ENCODE measurements around the gene SLC44A1. TPM values are rescaled to one million over a fixed set of nuclear protein-coding genes. Genes with fewer than 3 reads are reported as not detected.
"Not testable (repeated sequence)": the region's sequence is repeated elsewhere in the genome, so short reads cannot be mapped to it uniquely, and the experiment has no call there.

Gene SLC44A1
- total RNA-seq, 3 donors from 2014 or later = 85.1 to 183 (median 121) TPM

DNA sequence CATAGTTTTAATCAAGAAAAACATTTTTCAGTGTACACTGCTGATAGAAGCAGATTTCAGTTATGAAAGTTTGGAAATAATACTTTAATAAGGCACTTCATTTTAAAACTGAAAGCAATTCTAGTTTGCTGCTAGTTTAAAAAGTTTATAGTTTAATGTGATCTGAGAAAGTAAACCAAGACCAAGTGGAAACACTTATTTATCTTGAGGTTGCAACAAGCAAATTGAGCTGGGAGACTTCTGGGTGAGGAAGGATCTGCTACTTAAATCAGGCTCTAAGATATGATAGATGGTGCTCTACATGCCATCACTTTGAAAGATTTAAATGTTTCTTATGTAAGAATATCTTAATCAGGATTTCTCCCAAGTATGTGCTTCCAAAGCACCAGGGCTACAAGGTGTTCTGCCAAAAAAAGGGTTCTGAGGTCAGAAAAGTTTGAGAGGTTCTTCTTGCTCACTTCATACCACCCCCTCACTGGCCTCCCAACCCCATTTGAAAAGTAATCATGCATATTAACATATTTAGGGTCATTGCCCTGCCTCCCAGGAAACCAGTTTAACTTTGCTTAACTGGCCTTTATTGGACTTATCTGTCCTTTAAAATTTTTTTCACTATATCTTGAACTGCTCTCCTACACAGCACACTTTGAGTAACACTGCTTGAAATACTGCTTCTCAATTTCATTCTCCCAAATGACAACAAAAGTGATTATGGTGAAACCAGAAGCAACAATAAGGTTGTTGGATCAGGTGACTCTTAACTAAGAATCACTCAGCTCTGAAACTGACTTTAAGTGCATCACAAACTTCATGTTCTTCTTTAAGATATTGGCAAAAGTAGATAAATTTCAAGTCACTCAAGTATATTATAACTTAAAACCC lies 15.5 kb downstream of the SLC44A1 start:
- ATAC-seq (no peak), DNase-seq (no peak)
- TF ChIP-seq, protein P1, sequence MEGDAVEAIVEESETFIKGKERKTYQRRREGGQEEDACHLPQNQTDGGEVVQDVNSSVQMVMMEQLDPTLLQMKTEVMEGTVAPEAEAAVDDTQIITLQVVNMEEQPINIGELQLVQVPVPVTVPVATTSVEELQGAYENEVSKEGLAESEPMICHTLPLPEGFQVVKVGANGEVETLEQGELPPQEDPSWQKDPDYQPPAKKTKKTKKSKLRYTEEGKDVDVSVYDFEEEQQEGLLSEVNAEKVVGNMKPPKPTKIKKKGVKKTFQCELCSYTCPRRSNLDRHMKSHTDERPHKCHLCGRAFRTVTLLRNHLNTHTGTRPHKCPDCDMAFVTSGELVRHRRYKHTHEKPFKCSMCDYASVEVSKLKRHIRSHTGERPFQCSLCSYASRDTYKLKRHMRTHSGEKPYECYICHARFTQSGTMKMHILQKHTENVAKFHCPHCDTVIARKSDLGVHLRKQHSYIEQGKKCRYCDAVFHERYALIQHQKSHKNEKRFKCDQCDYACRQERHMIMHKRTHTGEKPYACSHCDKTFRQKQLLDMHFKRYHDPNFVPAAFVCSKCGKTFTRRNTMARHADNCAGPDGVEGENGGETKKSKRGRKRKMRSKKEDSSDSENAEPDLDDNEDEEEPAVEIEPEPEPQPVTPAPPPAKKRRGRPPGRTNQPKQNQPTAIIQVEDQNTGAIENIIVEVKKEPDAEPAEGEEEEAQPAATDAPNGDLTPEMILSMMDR (IDR thresholded peaks at IDR 0.05) = no peak
- intact Hi-C loops (cut with DNase I, micrococcal nuclease) = no loop called here
- H3K36me3 ChIP-seq (ENCODE audit: low read depth) = no peaks in the 10 kb centered on the region
- no peaks in the 10 kb centered on the region for H3K9me3 ChIP-seq
- peaks cover 32% of the 10 kb centered on the region for H3K4me1 ChIP-seq (ENCODE audit: low read depth)
- no peak overlapping the region for H3K4me3 ChIP-seq

GRCh38 chr9:105262497-105262896 lies 18.0 kb downstream of the SLC44A1 start:
- peak; percentile 48 for ATAC-seq
- Histone ChIP-seq H3K36me3 (ENCODE audit: low read depth) (no peaks in the 10 kb centered on the region), H3K9me3 (no peaks in the 10 kb centered on the region), H3K4me1 (ENCODE audit: low read depth) (peaks cover 17% of the 10 kb centered on the region), H3K4me3 (no peak overlapping the region)
- intact Hi-C loops (cut with DNase I, micrococcal nuclease) = no loop called here
- DNase-seq = no peak
- TF ChIP-seq, protein P1 (IDR thresholded peaks at IDR 0.05) = no peak

DNA sequence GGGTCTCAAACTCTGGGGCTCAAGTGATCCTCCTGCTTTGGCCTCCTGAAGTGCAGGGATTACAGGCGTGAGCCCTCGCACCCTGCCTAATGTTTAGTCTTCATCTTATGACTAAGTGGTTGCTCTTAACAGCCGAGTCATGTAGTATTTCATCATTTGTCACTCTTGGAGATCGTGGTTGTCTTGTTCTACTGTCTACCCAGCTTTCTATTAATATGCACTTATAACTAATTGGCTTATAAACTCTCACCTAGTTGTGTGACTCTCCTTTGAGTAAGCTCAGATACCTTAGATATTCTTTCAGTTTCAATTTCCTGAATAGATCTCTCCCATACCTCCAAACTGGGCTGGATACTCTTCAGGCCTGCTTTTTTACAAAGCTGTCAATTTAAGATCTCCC lies 19.9 kb downstream of the SLC44A1 start:
- H3K36me3 ChIP-seq (ENCODE audit: low read depth) = no peaks in the 10 kb centered on the region
- TF ChIP-seq, protein P1 (IDR thresholded peaks at IDR 0.05) = no peak
- DNase-seq (no peak), ATAC-seq (peak; percentile 72)
- H3K9me3 ChIP-seq = no peaks in the 10 kb centered on the region
- no peak overlapping the region for H3K4me3 ChIP-seq
- intact Hi-C loops (cut with DNase I, micrococcal nuclease) = no loop called here
- H3K4me1 ChIP-seq (ENCODE audit: low read depth) = peaks cover 4% of the 10 kb centered on the region

GRCh38 chr9:105268254-105268653 lies 23.8 kb downstream of the SLC44A1 start:
- H3K4me1 ChIP-seq (ENCODE audit: low read depth); ATAC-seq; H3K9me3 ChIP-seq; intact Hi-C loops (cut with DNase I, micrococcal nuclease); H3K4me3 ChIP-seq; H3K36me3 ChIP-seq (ENCODE audit: low read depth); DNase-seq: not testable (repeated sequence)

- Histone ChIP-seq H3K9me3 (no peaks in the 10 kb centered on the region), H3K4me1 (ENCODE audit: low read depth) (peaks cover 2% of the 10 kb centered on the region), H3K36me3 (ENCODE audit: low read depth) (no peaks in the 10 kb centered on the region), H3K4me3 (no peak overlapping the region)
- TF ChIP-seq, protein P1 (IDR thresholded peaks at IDR 0.05) = no peak
- no peak for DNase-seq
- no peak for ATAC-seq
- intact Hi-C loops (cut with DNase I, micrococcal nuclease) = no loop called here
Observed at GRCh38 chr9:105269593-105269992, 25.1 kb downstream of the SLC44A1 start.

DNA sequence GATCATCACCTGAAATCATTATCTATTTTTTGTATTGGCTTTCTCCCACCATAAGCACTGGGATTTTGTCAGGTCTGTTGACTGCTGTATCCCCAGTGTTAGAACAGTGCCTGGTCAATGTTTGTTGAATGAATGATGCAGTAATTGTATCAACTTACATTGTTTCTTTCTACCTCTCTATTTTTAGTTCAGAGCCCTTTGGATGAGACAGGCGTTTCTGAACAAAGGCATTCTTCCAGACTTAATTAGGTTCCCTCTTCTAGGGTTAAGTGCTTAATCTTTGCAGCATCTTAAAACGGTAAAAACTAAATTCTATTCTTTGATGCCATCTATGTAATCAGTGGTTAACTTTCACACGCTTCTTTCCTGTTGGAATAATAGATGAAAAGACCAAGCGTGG lies 26.3 kb downstream of the SLC44A1 start:
- intact Hi-C loops (cut with DNase I, micrococcal nuclease) = no loop called here
- Histone ChIP-seq H3K9me3 (no peaks in the 10 kb centered on the region), H3K36me3 (ENCODE audit: low read depth) (no peaks in the 10 kb centered on the region), H3K4me1 (ENCODE audit: low read depth) (peaks cover 2% of the 10 kb centered on the region), H3K4me3 (no peak overlapping the region)
- DNase-seq = no peak
- no peak for ATAC-seq
- TF ChIP-seq, protein P1 (IDR thresholded peaks at IDR 0.05) = no peak
